Measurements from ENCODE around the gene KMT2D. TPM values are rescaled to one million over a fixed set of nuclear protein-coding genes. Genes with fewer than 3 reads are reported as not detected.

The KMT2D gene
- polyA plus RNA-seq, 1 of the 3 experiments (the other 2 are of a cell fraction), result 30.5 TPM

- H3K4me3 ChIP-seq (ENCODE audit: low read depth in 2 of 2, low read length in 1 of 2), result no peak overlapping the region
- H3K9ac ChIP-seq, result no peak overlapping the region
Measured at GRCh38 chr12:49025463-49025862, 35.1 kb downstream of the KMT2D start.

DNA sequence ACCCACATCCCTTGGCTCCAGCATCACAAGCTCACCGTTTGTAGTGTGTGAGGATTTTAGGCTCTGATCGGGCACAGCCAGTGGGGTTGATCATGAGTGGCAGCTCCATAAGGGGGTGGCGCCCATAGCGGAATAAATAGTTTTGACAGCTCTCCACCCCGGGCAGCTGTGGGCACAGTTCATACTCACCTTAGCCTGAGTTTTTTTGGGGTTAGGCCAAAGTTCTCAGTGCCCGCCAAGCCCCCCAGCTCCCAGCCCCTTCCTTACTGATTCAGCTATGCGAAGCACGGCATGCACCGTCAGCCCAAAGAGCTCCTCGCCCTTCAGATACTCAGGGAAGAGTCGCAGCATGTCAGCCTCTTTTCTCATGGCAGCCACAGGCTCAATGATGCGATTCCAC lies 36.1 kb downstream of the KMT2D start:
- no peak overlapping the region for H3K4me2 ChIP-seq
- H3K9me2 ChIP-seq, result no peaks in the 10 kb centered on the region
- TF ChIP-seq TCF12 (IDR thresholded peaks at IDR 0.05), result no peak
- no peak for TF ChIP-seq MEF2A (IDR thresholded peaks at IDR 0.05; ENCODE audit: borderline replicate concordance, low read depth)
- TF ChIP-seq ZBTB33 (IDR thresholded peaks at IDR 0.05; ENCODE audit: borderline replicate concordance, low read depth), result no peak
- TF ChIP-seq RCOR1 (IDR thresholded peaks at IDR 0.05; ENCODE audit: low read length), result no peak
- TF ChIP-seq TEAD4 (IDR thresholded peaks at IDR 0.05; ENCODE audit: borderline replicate concordance, insufficient read depth), result no peak
- TF ChIP-seq PBX3 (IDR thresholded peaks at IDR 0.05), result no peak
- TF ChIP-seq RFX5 (IDR thresholded peaks at IDR 0.05; ENCODE audit: low read length), result no peak
- no peak for TF ChIP-seq MAX (IDR thresholded peaks at IDR 0.05; ENCODE audit: low read depth)
- no peak for TF ChIP-seq ELF1 (IDR thresholded peaks at IDR 0.05)
- TF ChIP-seq, protein P1, sequence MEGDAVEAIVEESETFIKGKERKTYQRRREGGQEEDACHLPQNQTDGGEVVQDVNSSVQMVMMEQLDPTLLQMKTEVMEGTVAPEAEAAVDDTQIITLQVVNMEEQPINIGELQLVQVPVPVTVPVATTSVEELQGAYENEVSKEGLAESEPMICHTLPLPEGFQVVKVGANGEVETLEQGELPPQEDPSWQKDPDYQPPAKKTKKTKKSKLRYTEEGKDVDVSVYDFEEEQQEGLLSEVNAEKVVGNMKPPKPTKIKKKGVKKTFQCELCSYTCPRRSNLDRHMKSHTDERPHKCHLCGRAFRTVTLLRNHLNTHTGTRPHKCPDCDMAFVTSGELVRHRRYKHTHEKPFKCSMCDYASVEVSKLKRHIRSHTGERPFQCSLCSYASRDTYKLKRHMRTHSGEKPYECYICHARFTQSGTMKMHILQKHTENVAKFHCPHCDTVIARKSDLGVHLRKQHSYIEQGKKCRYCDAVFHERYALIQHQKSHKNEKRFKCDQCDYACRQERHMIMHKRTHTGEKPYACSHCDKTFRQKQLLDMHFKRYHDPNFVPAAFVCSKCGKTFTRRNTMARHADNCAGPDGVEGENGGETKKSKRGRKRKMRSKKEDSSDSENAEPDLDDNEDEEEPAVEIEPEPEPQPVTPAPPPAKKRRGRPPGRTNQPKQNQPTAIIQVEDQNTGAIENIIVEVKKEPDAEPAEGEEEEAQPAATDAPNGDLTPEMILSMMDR (IDR thresholded peaks at IDR 0.05), result no peak
- TF ChIP-seq YY1 (IDR thresholded peaks at IDR 0.05; ENCODE audit: low read depth), result no peak
- 88% methylated on average over 12 of the region's 12 CpGs for WGBS (ENCODE audit: low lambda C conversion rate)
- H2AFZ ChIP-seq (ENCODE audit: low read depth), result no peak overlapping the region
- no peak for DNase-seq
- ChIA-PET CTCF (interaction anchor here (1.0 kb wide), 1 partner anchor 14 kb away, joined by 3 read pairs; no protein-coding TSS in a partner anchor), POLR2A (no interaction called here)
- H3K27me3 ChIP-seq (ENCODE audit: insufficient read depth), result no peaks in the 10 kb centered on the region
- H3K9me3 ChIP-seq, result no peaks in the 10 kb centered on the region
- peaks cover 0 to 4% of the 10 kb centered on the region in 2 experiments; a peak in 2 of 4 replicates for H3K4me1 ChIP-seq (ENCODE audit: control insufficient read depth in 1 of 2, insufficient read depth in 2 of 2, low read depth in 1 of 2, low read length in 1 of 2)
- H4K20me1 ChIP-seq (ENCODE audit: insufficient read depth), result no peaks in the 10 kb centered on the region
- H3F3A ChIP-seq (replicated peaks; ENCODE audit: insufficient read depth), result peaks cover 19% of the 10 kb centered on the region
- H3K4me3 ChIP-seq (ENCODE audit: low read depth in 2 of 2, low read length in 1 of 2), result no peak overlapping the region
- no peak overlapping the region for H3K27ac ChIP-seq (ENCODE audit: low read depth in 2 of 2, low read length in 1 of 2)
- no peaks in the 10 kb centered on the region for H3K79me2 ChIP-seq (ENCODE audit: insufficient read depth)
- H3K9ac ChIP-seq, result no peak overlapping the region
- H3K36me3 ChIP-seq (replicated peaks in 1 of 2; ENCODE audit: control insufficient read depth in 1 of 2, insufficient read depth in 2 of 2, low read length in 1 of 2), result peaks cover 42 to 77% of the 10 kb centered on the region in 2 experiments

More at GRCh38 chr12:49025463-49025862, 35.1 kb downstream of the KMT2D start:
- Histone ChIP-seq H2AFZ (ENCODE audit: low read depth) (no peak overlapping the region), H3K4me2 (no peak overlapping the region), H3K79me2 (ENCODE audit: insufficient read depth) (no peaks in the 10 kb centered on the region), H3K4me1 (ENCODE audit: control insufficient read depth in 1 of 2, insufficient read depth in 2 of 2, low read depth in 1 of 2, low read length in 1 of 2) (no peaks in the 10 kb centered on the region), H4K20me1 (ENCODE audit: insufficient read depth) (no peaks in the 10 kb centered on the region), H3K27me3 (ENCODE audit: insufficient read depth) (no peaks in the 10 kb centered on the region), H3K9me2 (no peaks in the 10 kb centered on the region), H3K36me3 (replicated peaks in 1 of 2; ENCODE audit: control insufficient read depth in 1 of 2, insufficient read depth in 2 of 2, low read length in 1 of 2) (peaks cover 47 to 84% of the 10 kb centered on the region in 2 experiments), H3F3A (replicated peaks; ENCODE audit: insufficient read depth) (peaks cover 18% of the 10 kb centered on the region), H3K9me3 (no peaks in the 10 kb centered on the region), H3K27ac (ENCODE audit: low read depth in 2 of 2, low read length in 1 of 2) (no peak overlapping the region)
- DNase-seq, result no peak
- CTCF ChIA-PET, result interaction anchor here (0.6 to 1.1 kb wide), 2 partner anchors 16 to 38 kb away, joined by 3 read pairs; no protein-coding TSS in a partner anchor
- WGBS (ENCODE audit: low lambda C conversion rate), result 95% methylated on average over 4 of the region's 4 CpGs
- POLR2A ChIA-PET, result no interaction called here
- TF ChIP-seq NFIC (IDR thresholded peaks at IDR 0.05; ENCODE audit: borderline replicate concordance), result no peak
- no peak for TF ChIP-seq MAX (IDR thresholded peaks at IDR 0.05; ENCODE audit: low read depth)
- no peak for TF ChIP-seq EP300 (IDR thresholded peaks at IDR 0.05; ENCODE audit: borderline replicate concordance in 1 of 2, low read depth in 1 of 2, low read length in 1 of 2)
- TF ChIP-seq PBX3 (IDR thresholded peaks at IDR 0.05), result no peak
- TF ChIP-seq SIN3A (IDR thresholded peaks at IDR 0.05; ENCODE audit: borderline replicate concordance, low read depth, low read length), result no peak
- TF ChIP-seq TEAD4 (IDR thresholded peaks at IDR 0.05; ENCODE audit: borderline replicate concordance, insufficient read depth), result no peak
- no peak for TF ChIP-seq JUND (IDR thresholded peaks at IDR 0.05)
- no peak for TF ChIP-seq CHD2 (IDR thresholded peaks at IDR 0.05; ENCODE audit: low read length, partially characterized antibody)
- no peak for TF ChIP-seq NRF1 (IDR thresholded peaks at IDR 0.05; ENCODE audit: low read depth, low read length)
- no peak for TF ChIP-seq FOXJ3 (CRISPR knock-in tag; IDR thresholded peaks at IDR 0.05)

Data from SK-N-SH (cell line).